ENCODE results near the gene C1orf74. TPM values are rescaled to one million over a fixed set of nuclear protein-coding genes. Genes with fewer than 3 reads are reported as not detected.

Gene C1orf74
- total RNA-seq, 1 experiment from 2014 or later: 5.6 TPM

DNA sequence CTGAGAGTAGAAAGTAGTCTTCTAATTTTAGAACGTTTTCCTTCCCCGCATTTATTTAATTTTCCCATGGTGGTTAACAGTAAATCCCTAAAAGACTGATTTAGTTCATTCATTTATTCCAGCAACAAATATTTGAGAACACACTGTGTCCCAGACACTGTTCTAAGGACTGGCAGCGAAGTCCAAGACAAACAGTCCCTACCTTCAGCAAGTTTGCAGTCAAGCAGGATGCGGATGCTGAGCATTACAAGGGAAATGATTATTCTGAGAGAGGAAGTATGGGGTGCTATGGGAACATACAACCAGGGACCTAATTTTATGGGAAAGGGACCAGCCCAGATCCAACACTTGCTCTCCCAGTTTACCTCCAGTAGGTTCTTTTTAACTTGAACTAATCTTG is 1.2 kb upstream of the C1orf74 start:
- H3K36me3 ChIP-seq (ENCODE audit: control insufficient read depth in 1 of 2, insufficient read depth in 2 of 2, low read length in 2 of 2): peaks cover 8 to 9% of the 10 kb centered on the region in 2 experiments; a peak in 2 of 4 replicates
- no peaks in the 10 kb centered on the region for H3K9me2 ChIP-seq (ENCODE audit: insufficient read depth)
- H3K79me2 ChIP-seq (ENCODE audit: insufficient read depth, low read length): peaks cover 18% of the 10 kb centered on the region
- H3K4me3 ChIP-seq (replicated peaks in 1 of 2; ENCODE audit: low read depth in 1 of 2, low read length in 2 of 2): no peak overlapping the region
- no peaks in the 10 kb centered on the region for H3K27me3 ChIP-seq (ENCODE audit: insufficient read depth, low read length)
- ATAC-seq (no peak), DNase-seq (ENCODE audit: low read depth, low spot score) (no peak)
- H3K27ac ChIP-seq (ENCODE audit: low read depth, low read length): peak overlapping the region; percentile 68; the same call in 1 of the 2 replicates
- no peak overlapping the region for H2AFZ ChIP-seq (ENCODE audit: low read depth, low read length, poor library complexity, severe bottlenecking)
- no peaks in the 10 kb centered on the region for H3K9me3 ChIP-seq (ENCODE audit: control insufficient read depth in 1 of 2, insufficient read depth in 1 of 2, low read depth in 1 of 2, low read length in 2 of 2)
- no peak for TF ChIP-seq ZFX (IDR thresholded peaks at IDR 0.05)
- no peak for TF ChIP-seq TCF7L2 (IDR thresholded peaks at IDR 0.05; ENCODE audit: borderline replicate concordance, extremely low read depth, insufficient read depth, insufficient read length)
- TF ChIP-seq, protein P1, sequence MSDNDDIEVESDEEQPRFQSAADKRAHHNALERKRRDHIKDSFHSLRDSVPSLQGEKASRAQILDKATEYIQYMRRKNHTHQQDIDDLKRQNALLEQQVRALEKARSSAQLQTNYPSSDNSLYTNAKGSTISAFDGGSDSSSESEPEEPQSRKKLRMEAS (IDR thresholded peaks at IDR 0.05): no peak
- TF ChIP-seq EGR1 (IDR thresholded peaks at IDR 0.05; ENCODE audit: low read depth): no peak
- no peak for TF ChIP-seq YY1 (IDR thresholded peaks at IDR 0.05; ENCODE audit: extremely low read depth, insufficient replicate concordance, low read depth, low read length)
- ChIA-PET POLR2A (no interaction called here), CTCF (no interaction called here), RAD21 (ENCODE audit: low non-redundant PET in 1 of 2, low total read pairs in 2 of 2, uncharacterized antibody in 2 of 2, unreplicated experiment in 2 of 2) (no interaction called here)
- BruUV-seq (replicated peaks): no TSS peak
- no peak overlapping the region for H3K9ac ChIP-seq (ENCODE audit: low read length)
- intact Hi-C loops (cut with micrococcal nuclease): no loop called here
- peak overlapping the region; percentile 93; the same call in 1 of the 2 replicates for H3K4me2 ChIP-seq (ENCODE audit: low read length)
- H3K4me1 ChIP-seq (ENCODE audit: control insufficient read depth in 1 of 2, insufficient read depth in 2 of 2, low read length in 2 of 2): peaks cover 6 to 20% of the 10 kb centered on the region in 2 experiments
- no peaks in the 10 kb centered on the region for H4K20me1 ChIP-seq (ENCODE audit: insufficient read depth)

DNA sequence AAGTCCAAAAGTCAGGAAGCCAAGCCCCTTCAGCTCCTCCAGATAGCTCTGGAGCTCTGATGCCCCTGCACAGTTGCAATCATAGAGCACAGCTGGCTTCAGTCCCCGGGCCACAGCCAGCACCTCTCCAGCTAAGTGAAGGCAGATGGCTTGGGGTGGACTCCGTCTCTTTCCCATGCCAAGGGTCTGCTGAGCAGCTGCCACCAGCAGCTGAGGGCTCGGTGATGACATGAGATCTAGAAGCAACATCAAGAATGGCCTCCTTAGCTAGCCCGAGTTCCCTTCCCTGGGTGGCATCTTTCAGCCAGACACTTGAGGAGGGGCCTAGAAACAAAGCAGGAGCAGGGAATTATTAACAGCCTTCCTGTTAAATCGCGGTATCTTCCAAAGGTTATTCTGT is 973 bp downstream of the C1orf74 start:
- no peak overlapping the region for H2AFZ ChIP-seq (ENCODE audit: low read depth, low read length, poor library complexity, severe bottlenecking)
- intact Hi-C loops (cut with micrococcal nuclease): no loop called here
- POLR2A ChIA-PET: no interaction called here
- H3K79me2 ChIP-seq (ENCODE audit: insufficient read depth, low read length): peaks cover 18% of the 10 kb centered on the region
- H4K20me1 ChIP-seq (ENCODE audit: insufficient read depth): no peaks in the 10 kb centered on the region
- DNase-seq (ENCODE audit: low read depth, low spot score) (no peak), ATAC-seq (no peak)
- H3K36me3 ChIP-seq (ENCODE audit: control insufficient read depth in 1 of 2, insufficient read depth in 2 of 2, low read length in 2 of 2): 0 out of 4 replicates have a peak, but pooled peaks cover 2 to 8% of the 10 kb centered on the region in 2 experiments
- RAD21 ChIA-PET (ENCODE audit: low non-redundant PET in 1 of 2, low total read pairs in 2 of 2, uncharacterized antibody in 2 of 2, unreplicated experiment in 2 of 2): no interaction called here
- H3K4me2 ChIP-seq (ENCODE audit: low read length): peak overlapping the region; percentile 93
- H3K27me3 ChIP-seq (ENCODE audit: insufficient read depth, low read length): no peaks in the 10 kb centered on the region
- no peak overlapping the region for H3K27ac ChIP-seq (ENCODE audit: low read depth, low read length)
- no TSS peak for BruUV-seq (replicated peaks)
- H3K4me1 ChIP-seq (ENCODE audit: control insufficient read depth in 1 of 2, insufficient read depth in 2 of 2, low read length in 2 of 2): peaks cover 6 to 15% of the 10 kb centered on the region in 2 experiments
- CTCF ChIA-PET: no interaction called here
- H3K9ac ChIP-seq (ENCODE audit: low read length): peak overlapping the region; percentile 96
- no peak for TF ChIP-seq ZNF274 (IDR thresholded peaks at IDR 0.05; ENCODE audit: low read depth, low read length)
- no peak for TF ChIP-seq FOSL1 (IDR thresholded peaks at IDR 0.05; ENCODE audit: low read depth)
- TF ChIP-seq CEBPB (IDR thresholded peaks at IDR 0.05; ENCODE audit: low read depth): no peak
- TF ChIP-seq, protein P2, sequence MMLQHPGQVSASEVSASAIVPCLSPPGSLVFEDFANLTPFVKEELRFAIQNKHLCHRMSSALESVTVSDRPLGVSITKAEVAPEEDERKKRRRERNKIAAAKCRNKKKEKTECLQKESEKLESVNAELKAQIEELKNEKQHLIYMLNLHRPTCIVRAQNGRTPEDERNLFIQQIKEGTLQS (IDR thresholded peaks at IDR 0.05): no peak
- TF ChIP-seq POLR2AphosphoS5 (IDR thresholded peaks at IDR 0.05; ENCODE audit: low read depth, low read length): no peak
- peak overlapping the region; percentile 89 to 93 for H3K4me3 ChIP-seq (replicated peaks in 1 of 2; ENCODE audit: low read depth in 1 of 2, low read length in 2 of 2)
- no peaks in the 10 kb centered on the region for H3K9me2 ChIP-seq (ENCODE audit: insufficient read depth)
- no peaks in the 10 kb centered on the region for H3K9me3 ChIP-seq (ENCODE audit: control insufficient read depth in 1 of 2, insufficient read depth in 1 of 2, low read depth in 1 of 2, low read length in 2 of 2)
